SH-SY5Y (cell line): ENCODE results near the gene AJUBA.

Experiments
- GATA2 ChIP-seq: IDR thresholded peaks from 2 replicates; pipeline ENCODE4 v1.6.1; 2011; ENCODE audit warnings: mild to moderate bottlenecking, low read depth, low read length
- GATA3 ChIP-seq: IDR thresholded peaks from 2 replicates; pipeline ENCODE4 v1.6.1; 2011; ENCODE audit warnings: low read depth, mild to moderate bottlenecking, low read length, moderate library complexity

DNA sequence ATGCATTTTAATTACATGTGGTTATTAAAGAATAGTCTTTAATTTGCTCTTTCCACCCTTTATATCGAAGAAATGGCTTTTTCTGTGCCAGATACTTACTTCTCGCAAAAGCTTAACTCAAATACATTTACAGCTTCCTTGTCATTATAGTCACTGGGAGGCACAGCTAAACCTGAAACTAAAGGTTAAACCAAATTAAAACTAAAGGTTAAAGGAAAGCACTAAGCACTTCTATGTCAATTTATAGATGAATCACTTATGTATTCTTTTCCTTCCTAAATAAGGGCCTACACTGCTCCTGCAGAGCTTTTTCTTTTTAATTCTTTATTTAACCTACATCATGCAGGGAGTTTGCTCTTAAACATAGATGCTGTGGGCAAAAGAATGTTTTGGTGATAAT lies 18.5 kb upstream of the AJUBA start:
- TF ChIP-seq GATA3 (no peak), GATA2 (no peak)
